ENCODE measurements around the gene COA1.
"Not testable (repeated sequence)": the region's sequence is repeated elsewhere in the genome, so short reads cannot be mapped to it uniquely, and the experiment has no call there.

The COA1 gene

GRCh38 chr7:43729214-43729923 lies at the start of gene COA1:
Gene COA1, minus strand, starts transcription at chr7:43729523. Its CDS starts 80,909 bp downstream, at chr7:43648614.
- DNase-seq (ENCODE audit: low read depth in 2 of 2) = peak; percentile 71 to 74

- not testable (repeated sequence) for DNase-seq (ENCODE audit: low read depth in 2 of 2)
These were observed 49.1 kb upstream of the COA1 start for GRCh38 chr7:43778293-43779044.

GRCh38 chr7:43775255-43775654 lies 45.9 kb upstream of the COA1 start:
- not testable (repeated sequence) for DNase-seq (ENCODE audit: low read depth in 2 of 2)

GRCh38 chr7:43773268-43773667 lies 43.9 kb upstream of the COA1 start:
- DNase-seq (ENCODE audit: low read depth in 2 of 2) = not testable (repeated sequence)

DNA sequence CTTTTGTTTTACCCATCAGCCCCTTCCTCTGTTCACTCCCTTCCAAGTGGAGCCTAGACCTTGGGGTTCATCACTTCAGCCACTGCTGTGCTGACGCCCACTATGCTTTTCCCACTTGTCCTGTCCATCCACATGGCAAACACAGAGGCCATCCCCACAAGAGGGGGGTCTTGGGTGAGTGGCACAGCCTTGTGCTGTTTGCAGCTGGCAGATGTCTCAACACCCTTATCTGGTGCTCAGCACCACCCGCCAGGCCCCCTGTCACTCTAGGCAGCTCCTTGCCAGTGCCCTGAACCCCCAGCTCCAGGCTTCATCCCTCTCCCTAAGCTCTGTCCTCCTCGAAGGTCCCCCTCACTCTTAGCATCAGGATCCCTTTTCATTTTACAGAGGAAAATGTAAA lies 42.2 kb upstream of the COA1 start:
- DNase-seq (ENCODE audit: low read depth in 2 of 2) = no peak

DNA sequence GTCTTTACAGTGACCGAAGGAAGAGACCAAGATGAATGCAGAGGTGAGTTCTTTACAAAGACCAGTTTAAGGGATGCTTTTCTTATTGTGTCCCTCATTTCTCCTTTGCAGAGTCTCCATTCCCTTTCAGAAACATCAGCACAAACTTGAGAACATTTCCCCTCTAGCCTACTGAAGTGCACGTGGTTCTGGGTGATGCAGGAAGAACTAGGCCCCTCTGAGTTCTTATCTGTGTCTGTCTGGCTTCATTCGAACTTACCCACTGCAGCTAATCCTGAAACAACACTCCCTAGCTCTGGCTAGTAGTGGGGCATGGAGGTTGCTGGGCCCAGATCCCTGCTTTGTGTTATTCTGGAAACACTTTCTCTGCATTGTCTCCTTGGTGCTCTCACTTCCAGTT lies 41.8 kb upstream of the COA1 start:
- DNase-seq (ENCODE audit: low read depth in 2 of 2) = no peak

- no peak for DNase-seq (ENCODE audit: low read depth in 2 of 2)
These were observed 40.6 kb upstream of the COA1 start for GRCh38 chr7:43769791-43770465.

- no peak for DNase-seq (ENCODE audit: low read depth in 2 of 2)
These were observed 40.0 kb upstream of the COA1 start for GRCh38 chr7:43769281-43769680.

GRCh38 chr7:43768887-43769272 lies 39.6 kb upstream of the COA1 start:
- no peak for DNase-seq (ENCODE audit: low read depth in 2 of 2)

GRCh38 chr7:43768201-43768886 lies 39.0 kb upstream of the COA1 start:
- no peak for DNase-seq (ENCODE audit: low read depth in 2 of 2)

GRCh38 chr7:43767311-43767710 lies 38.0 kb upstream of the COA1 start:
- DNase-seq (ENCODE audit: low read depth in 2 of 2) = no peak

GRCh38 chr7:43766564-43766963 lies 37.2 kb upstream of the COA1 start:
- DNase-seq (ENCODE audit: low read depth in 2 of 2) = no peak

DNA sequence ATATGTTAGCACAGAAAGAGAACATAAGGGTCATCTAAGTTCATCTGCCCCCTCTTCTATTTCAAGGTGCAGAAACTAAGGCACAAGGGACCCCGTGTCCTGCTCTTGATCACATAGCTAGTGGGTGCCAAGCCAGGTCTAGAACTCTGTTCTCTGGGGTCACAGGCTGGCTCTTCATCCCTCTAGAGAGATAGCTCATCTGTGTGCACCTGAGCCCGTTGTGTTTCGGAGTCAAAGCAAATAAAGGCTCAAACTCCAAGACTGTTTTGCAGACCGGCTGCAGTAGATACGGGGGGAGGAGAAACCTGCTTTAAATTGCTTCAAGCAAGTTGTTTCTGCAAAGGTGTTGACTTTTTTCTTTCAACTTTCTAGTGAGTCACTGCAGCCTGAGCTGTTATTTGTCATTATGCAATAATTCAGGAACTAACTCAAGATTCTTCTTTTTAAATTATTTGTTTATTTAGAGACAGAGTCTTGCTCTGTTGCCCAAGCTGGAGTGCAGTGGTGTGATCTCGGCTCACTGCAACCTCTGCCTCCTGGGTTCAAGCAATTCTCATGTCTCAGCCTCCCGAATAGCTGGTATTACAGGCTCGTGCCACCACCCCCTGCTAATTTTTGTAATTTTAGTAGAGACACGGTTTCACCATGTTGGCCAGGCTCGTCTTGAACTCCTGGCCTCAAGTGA lies 35.6 kb upstream of the COA1 start:
- DNase-seq (ENCODE audit: low read depth in 2 of 2) = no peak

DNA sequence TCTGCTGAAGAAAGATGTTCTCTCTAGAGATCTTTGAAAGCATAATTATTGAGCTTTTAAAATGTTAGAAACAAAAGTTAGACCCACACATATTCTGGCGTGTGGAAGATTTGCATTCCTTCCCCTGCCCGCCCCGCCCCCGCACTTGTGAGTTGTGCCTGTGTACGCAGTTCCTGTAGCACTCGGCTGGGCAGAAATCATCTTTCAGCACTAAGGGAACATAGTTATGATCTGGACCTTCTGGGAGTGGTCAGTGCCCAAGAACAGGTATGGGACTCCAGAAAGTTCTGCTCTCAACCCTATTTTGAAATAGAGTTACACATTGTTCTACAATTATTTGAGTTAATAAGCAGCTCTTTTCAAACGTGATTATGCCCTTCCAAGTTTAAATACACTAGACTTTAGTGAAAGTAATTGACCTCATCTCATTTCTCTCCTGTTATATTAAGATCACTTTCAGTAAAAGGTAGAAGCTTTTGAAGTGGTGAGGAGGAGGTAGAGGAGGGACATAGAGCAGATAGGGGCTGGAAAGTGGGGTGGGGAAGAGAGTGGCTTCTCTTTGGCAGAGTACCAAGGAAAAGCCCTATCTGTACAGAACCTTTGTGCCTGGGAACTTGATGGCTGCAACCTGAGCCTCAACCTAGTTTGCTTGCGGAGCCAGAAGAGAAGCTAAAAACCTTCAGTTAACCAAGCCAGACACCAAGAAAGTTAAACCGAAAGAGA lies 34.9 kb upstream of the COA1 start:
- peak; percentile 24 to 25 for DNase-seq (ENCODE audit: low read depth in 2 of 2)

DNA sequence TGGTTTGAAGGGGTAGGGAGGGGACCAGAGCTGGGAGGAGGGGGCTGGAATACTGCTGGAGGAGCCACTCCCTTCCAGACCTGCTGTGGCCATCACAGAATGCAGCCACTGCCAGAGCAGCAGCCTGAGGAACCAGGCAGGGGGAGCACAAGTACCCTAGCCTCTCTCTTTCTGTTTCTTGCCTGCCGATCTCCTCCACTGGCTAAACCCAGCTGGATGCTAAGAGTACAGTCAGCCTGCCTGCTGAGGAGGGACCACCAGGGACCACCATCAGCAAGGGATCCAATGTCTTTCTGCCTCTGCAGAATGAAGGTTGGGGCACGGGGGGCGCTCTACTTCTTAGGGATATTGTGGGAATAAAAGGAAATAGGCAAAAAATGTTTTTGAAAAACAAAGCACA lies 33.9 kb upstream of the COA1 start:
- no peak for DNase-seq (ENCODE audit: low read depth in 2 of 2)

DNA sequence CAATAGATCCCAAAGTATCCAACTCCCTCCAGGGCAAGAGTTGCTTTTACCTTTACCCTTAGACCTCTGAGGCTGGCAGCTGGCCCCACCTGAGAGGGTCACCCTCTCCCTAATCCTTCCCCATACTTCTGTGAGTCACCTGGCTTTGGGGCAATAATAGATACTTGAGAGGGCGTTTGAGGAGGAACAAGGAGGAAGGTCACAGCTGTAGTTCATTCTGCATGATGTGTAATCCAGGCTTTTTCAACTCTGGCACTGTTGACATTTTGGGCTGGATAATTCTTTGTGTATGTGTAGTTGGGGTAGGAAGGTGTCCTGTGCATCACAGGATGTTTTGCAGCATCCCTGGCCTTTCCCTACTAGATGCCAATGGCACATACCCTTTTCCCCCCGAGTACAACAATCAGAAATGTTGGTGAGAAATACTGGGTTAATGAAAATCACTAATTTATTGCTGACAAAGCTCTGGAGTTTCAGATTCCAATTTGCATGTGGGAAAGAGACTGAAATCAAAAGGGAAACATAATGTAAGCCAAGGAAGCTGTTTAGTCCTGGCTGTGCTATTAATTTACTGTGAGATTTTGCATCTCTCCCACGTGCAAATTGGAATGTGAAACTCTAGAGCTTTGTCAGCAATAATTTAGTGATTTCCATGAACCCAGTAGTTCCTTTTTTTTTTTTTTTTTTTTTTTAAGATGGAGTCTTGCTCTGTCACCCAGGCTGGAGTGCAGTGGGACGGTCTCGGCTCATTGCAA lies 32.8 kb upstream of the COA1 start:
- no peak for DNase-seq (ENCODE audit: low read depth in 2 of 2)

DNA sequence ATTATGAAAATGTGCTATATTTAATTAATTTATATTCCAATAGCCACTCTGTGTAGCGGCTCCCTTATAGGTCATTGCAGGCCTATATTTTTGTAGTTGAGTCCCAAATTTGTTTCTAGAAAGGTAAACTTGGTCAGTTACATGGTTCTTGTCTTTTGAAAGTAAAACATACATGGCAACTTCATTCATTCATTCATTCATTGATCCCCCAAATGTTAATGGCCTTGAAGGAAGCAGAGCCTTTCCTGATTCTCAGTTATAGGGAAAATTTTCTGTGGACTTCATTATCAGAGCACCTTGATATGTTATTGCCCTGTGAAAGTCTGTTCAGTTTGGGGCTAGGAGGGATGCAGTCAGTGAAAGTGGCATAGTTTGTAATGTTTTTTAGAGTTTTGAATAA lies 32.1 kb upstream of the COA1 start:
- no peak for DNase-seq (ENCODE audit: low read depth in 2 of 2)

DNA sequence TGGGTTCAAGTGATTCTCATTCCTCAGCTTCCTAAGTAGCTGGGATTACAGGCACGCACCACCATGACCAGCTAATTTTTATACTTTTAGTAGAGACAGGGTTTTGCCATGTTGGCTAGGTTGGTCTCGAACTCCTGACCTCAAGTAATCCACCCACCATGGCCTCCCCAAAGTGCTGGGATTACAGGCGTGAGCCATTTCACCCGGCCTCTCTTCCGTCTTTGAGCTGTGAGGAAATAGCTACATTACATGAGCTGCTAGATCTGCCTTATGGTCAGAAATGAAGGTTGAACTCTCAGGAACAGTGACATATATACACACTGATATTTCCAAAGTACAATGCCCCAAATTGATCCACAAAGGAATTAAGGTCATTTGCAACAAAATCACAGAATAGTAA lies 31.5 kb upstream of the COA1 start:
- DNase-seq (ENCODE audit: low read depth in 2 of 2) = no peak

- DNase-seq (ENCODE audit: low read depth in 2 of 2) = no peak
These were observed 29.7 kb upstream of the COA1 start for GRCh38 chr7:43758822-43759683.
